Measurements from ENCODE around the gene NFE2L1. TPM values are rescaled to one million over a fixed set of nuclear protein-coding genes. Genes with fewer than 3 reads are reported as not detected.

The NFE2L1 gene
- total RNA-seq (2021; ENCODE audit: unreplicated experiment), result 135 TPM
- polyA plus RNA-seq (2012), result 157 and 172 TPM in 2 replicates
- Bru-seq, nascent RNA, result percentile 98 among the genes with signal in this experiment
- percentile 100 among the genes with signal in this experiment for BruChase-seq, experiment 1, labeled RNA remaining after a 6-hour chase
- percentile 99 among the genes with signal in this experiment for BruChase-seq, experiment 2, labeled RNA remaining after a 2-hour chase
- long read RNA-seq, full-length matches to known transcripts, result 7 of 77 reads
- long read RNA-seq, partial matches to known transcripts, result 22 of 77 reads
- long read RNA-seq, other reads (novel, unspliced or antisense), result 48 of 77 reads

DNA sequence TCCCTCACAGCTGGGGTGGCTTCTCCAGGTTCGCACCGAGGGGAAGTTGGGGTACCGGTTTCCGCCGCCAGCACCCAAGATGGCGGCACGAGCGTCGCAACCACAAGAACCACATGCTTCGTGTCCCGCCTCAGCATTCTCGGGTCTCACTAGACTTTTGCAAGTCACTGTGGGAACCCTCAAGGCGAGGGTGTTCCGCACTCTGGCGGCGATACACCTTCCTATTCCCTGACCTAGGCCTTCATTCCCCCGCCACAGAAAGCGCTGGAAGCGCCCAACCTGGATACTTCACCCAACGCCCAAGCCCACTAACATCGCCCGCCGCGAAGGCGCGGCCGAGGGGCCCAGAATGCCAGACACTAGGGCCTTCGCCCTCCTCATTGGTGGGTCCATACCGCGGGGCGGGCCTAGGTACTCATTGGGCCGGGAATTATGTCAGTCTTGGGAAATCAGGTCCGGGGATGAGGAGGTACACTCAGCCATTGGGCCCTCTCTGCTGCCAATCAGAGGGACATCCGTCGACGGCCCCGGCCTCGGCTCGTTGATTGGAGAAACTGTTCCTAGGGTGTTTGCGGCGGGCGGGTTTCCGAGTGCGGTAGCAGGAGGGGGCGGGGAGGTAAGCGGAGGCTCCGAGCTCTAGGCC is at the start of gene NFE2L1:
TSS of gene NFE2L1 (plus strand) at position 619 of the 643 bp plus-strand sequence. CDS start 2,760 bp downstream, outside the sequence.
- H3K9me2 ChIP-seq (ENCODE audit: insufficient read depth), result no peaks in the 10 kb centered on the region
- intact Hi-C loops (cut with micrococcal nuclease), result loop anchor here (2.0 kb wide), 1 partner anchor 21 kb away; no protein-coding TSS in a partner anchor
- peaks cover 20 to 26% of the 10 kb centered on the region in 2 experiments for H3K36me3 ChIP-seq (ENCODE audit: control insufficient read depth in 1 of 2, insufficient read depth in 2 of 2, low read length in 2 of 2)
- H3K9me3 ChIP-seq (ENCODE audit: control insufficient read depth in 1 of 2, insufficient read depth in 1 of 2, low read depth in 1 of 2, low read length in 2 of 2), result no peaks in the 10 kb centered on the region
- peak; percentile 91 for ATAC-seq
- peak within 1 kb of the TSS; percentile 49 for H2AFZ ChIP-seq (ENCODE audit: low read depth, low read length, poor library complexity, severe bottlenecking)
- peaks cover 25 to 52% of the 10 kb centered on the region in 2 experiments for H3K4me1 ChIP-seq (ENCODE audit: control insufficient read depth in 1 of 2, insufficient read depth in 2 of 2, low read length in 2 of 2)
- no peaks in the 10 kb centered on the region for H3K27me3 ChIP-seq (ENCODE audit: insufficient read depth, low read length)
- POLR2A ChIA-PET, result interaction anchor here (0.6 to 4.7 kb wide), 35 partner anchors 11 to 831 kb away, joined by 3 to 114 read pairs (median 5); partner anchors contain the start of genes CBX1, CDK5RAP3, HOXB6 and HOXB9
- H4K20me1 ChIP-seq (ENCODE audit: insufficient read depth), result no peaks in the 10 kb centered on the region
- peak within 1 kb of the TSS; percentile 64 to 67 for H3K4me3 ChIP-seq (replicated peaks in 1 of 2; ENCODE audit: low read depth in 1 of 2, low read length in 2 of 2)
- TSS peak; percentile 89 for BruUV-seq (replicated peaks)
- H3K9ac ChIP-seq (ENCODE audit: low read length), result peak within 1 kb of the TSS; percentile 72
- RAD21 ChIA-PET (ENCODE audit: low non-redundant PET in 1 of 2, low total read pairs in 2 of 2, uncharacterized antibody in 2 of 2, unreplicated experiment in 2 of 2), result interaction anchor here (1.4 to 2.1 kb wide), 2 partner anchors 22 kb away, joined by 13 to 15 read pairs; no protein-coding TSS in a partner anchor
- H3K27ac ChIP-seq (ENCODE audit: low read depth, low read length), result peak within 1 kb of the TSS; percentile 90
- peaks cover 43% of the 10 kb centered on the region for H3K79me2 ChIP-seq (ENCODE audit: insufficient read depth, low read length)
- TF ChIP-seq RAD21 (IDR thresholded peaks at IDR 0.05; ENCODE audit: low read depth) (no peak), SIN3A (IDR thresholded peaks at IDR 0.05; ENCODE audit: low read depth) (no peak; the same call in 1 of the 2 replicates), YY1 (IDR thresholded peaks at IDR 0.05; ENCODE audit: extremely low read depth, insufficient replicate concordance, low read depth, low read length) (peak; percentile 92), CBX3 (IDR thresholded peaks at IDR 0.05; ENCODE audit: low read depth) (peak; percentile 85; the same call in 1 of the 2 replicates), SP1 (IDR thresholded peaks at IDR 0.05; ENCODE audit: low read depth) (peak; percentile 99), SRF (IDR thresholded peaks at IDR 0.05; ENCODE audit: low read depth) (no peak), POLR2A (IDR thresholded peaks at IDR 0.05; ENCODE audit: borderline replicate concordance, extremely low read depth, insufficient read depth, insufficient read length) (peak; percentile 71), POLR2AphosphoS5 (IDR thresholded peaks at IDR 0.05; ENCODE audit: low read depth, low read length) (peak; percentile 73), TCF7L2 (IDR thresholded peaks at IDR 0.05; ENCODE audit: borderline replicate concordance, extremely low read depth, insufficient read depth, insufficient read length) (no peak)
- TF ChIP-seq, protein P1, sequence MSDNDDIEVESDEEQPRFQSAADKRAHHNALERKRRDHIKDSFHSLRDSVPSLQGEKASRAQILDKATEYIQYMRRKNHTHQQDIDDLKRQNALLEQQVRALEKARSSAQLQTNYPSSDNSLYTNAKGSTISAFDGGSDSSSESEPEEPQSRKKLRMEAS (IDR thresholded peaks at IDR 0.05), result peak; percentile 99
- H3K4me2 ChIP-seq (ENCODE audit: low read length), result peak within 1 kb of the TSS; percentile 78
- peak; percentile 100 for DNase-seq (ENCODE audit: low read depth, low spot score)
- CTCF ChIA-PET, result interaction anchor here (1.0 to 3.5 kb wide), 7 partner anchors 11 to 83 kb away, joined by 4 to 37 read pairs (median 6); partner anchors contain the start of gene CDK5RAP3

All from HCT116 (cell line).